H1 (cell line): Measurements from ENCODE around the gene ETNPPL. TPM values are rescaled to one million over a fixed set of nuclear protein-coding genes. Genes with fewer than 3 reads are reported as not detected.

ENCODE experiments used
- CTCF ChIA-PET: fragments of 300-600 bp; sonication (Branson Sonifier 250); formaldehyde crosslinking; loops from one replicate; lab custom pipeline; 2021; ENCODE audit not compliant: partially characterized antibody; lab: Charles Lee
- POLR2A ChIA-PET: fragments of 300-600 bp; sonication (Branson Sonifier 250); formaldehyde crosslinking; loops from one replicate; lab custom pipeline; 2021; ENCODE audit warnings: inconsistent platforms; ENCODE audit not compliant: partially characterized antibody; lab: Charles Lee
- DNase-seq, 2 experiments: peaks; one replicate each; pipeline versions ENCODE4 v3.0.0 to v3.0.0-alpha.2; 2010 to 2022; ENCODE audit warnings: low spot score in 2 of 2, low read depth in 1 of 2, mixed read lengths in 1 of 2
- FAIRE-seq: peaks from 2 replicates; lab custom pipeline; 2011; peaks lifted over from hg19 to GRCh38; lab: Jason Lieb, UNC
- H2AFZ ChIP-seq: 2 replicates; pipeline ENCODE4 v1.8.1; 2012; ENCODE audit warnings: low read length, inconsistent platforms
- H2AK5ac ChIP-seq: 2 replicates; pipeline ENCODE4 v1.6.1; 2013; ENCODE audit warnings: low read depth, low read length
- H2BK120ac ChIP-seq: replicated peaks from 2 replicates; pipeline ENCODE3; 2013; ENCODE audit warnings: low read depth, low read length, inconsistent platforms
- H2BK12ac ChIP-seq: 2 replicates; pipeline ENCODE4 v1.6.1; 2013; ENCODE audit warnings: low read depth, low read length
- H2BK15ac ChIP-seq: 2 replicates; pipeline ENCODE4 v1.6.1; 2013; ENCODE audit warnings: low read length
- H2BK20ac ChIP-seq: 2 replicates; pipeline ENCODE4 v1.6.1; 2013; ENCODE audit warnings: low read length
- H2BK5ac ChIP-seq: 2 replicates; pipeline ENCODE4 v1.6.1; 2013; ENCODE audit warnings: low read depth, low read length
- H3K14ac ChIP-seq: 2 replicates; pipeline ENCODE4 v1.6.1; 2013; ENCODE audit warnings: inconsistent platforms; ENCODE audit not compliant: insufficient read length
- H3K18ac ChIP-seq: 2 replicates; pipeline ENCODE4 v1.6.1; 2013; ENCODE audit warnings: low read length; ENCODE audit errors: extremely low read depth
- H3K23ac ChIP-seq: 2 replicates; pipeline ENCODE4 v1.6.1; 2013; ENCODE audit warnings: inconsistent platforms; ENCODE audit not compliant: insufficient read length
- H3K23me2 ChIP-seq: 2 replicates; pipeline ENCODE4 v1.6.1; 2013; ENCODE audit warnings: low read depth, low read length
- H3K27ac ChIP-seq: 2 replicates; pipeline ENCODE4 v1.6.1; 2011; ENCODE audit warnings: low read depth, low read length, inconsistent platforms
- H3K27me3 ChIP-seq, 4 experiments: replicated peaks in 1 of 4; 1 replicate in 1 of 4; 2 replicates in 3 of 4; pipeline versions ENCODE4 v1.6.1 to v1.8.1; 2011 to 2013; ENCODE audit warnings: low read length in 3 of 4, mild to moderate bottlenecking in 3 of 4, inconsistent platforms in 2 of 4, mixed read lengths in 2 of 4, moderate library complexity in 1 of 4; ENCODE audit not compliant: control insufficient read depth in 3 of 4, insufficient read depth in 3 of 4; ENCODE audit errors: extremely low read depth in 1 of 4
- H3K36me3 ChIP-seq, 4 experiments: 2 replicates each; pipeline versions ENCODE4 v1.6.1 to v1.8.1; 2011 to 2013; ENCODE audit warnings: mild to moderate bottlenecking in 4 of 4, low read length in 3 of 4, moderate library complexity in 2 of 4, control low read depth in 1 of 4, inconsistent platforms in 1 of 4; ENCODE audit not compliant: insufficient read depth in 4 of 4, control insufficient read depth in 2 of 4
- H3K4ac ChIP-seq: replicated peaks from 2 replicates; pipeline ENCODE3; 2013; ENCODE audit warnings: low read length, low read depth, mixed read lengths, inconsistent platforms; ENCODE audit not compliant: insufficient read length
- H3K4me1 ChIP-seq, 4 experiments: replicated peaks in 1 of 4; 1 replicate in 1 of 4; 2 replicates in 3 of 4; pipeline versions ENCODE4 v1.6.1 to v1.8.1; 2011 to 2013; ENCODE audit warnings: low read length in 3 of 4, inconsistent platforms in 2 of 4, mixed read lengths in 1 of 4; ENCODE audit not compliant: insufficient read depth in 4 of 4, control insufficient read depth in 3 of 4
- H3K4me2 ChIP-seq, 2 experiments: 2 replicates each; pipeline versions ENCODE4 v1.6.1 to v1.8.1; 2011 to 2013; ENCODE audit warnings: low read depth in 2 of 2, low read length in 2 of 2, control low read depth in 1 of 2, inconsistent platforms in 1 of 2, mild to moderate bottlenecking in 1 of 2; ENCODE audit not compliant: insufficient read depth in 1 of 2
- H3K4me3 ChIP-seq, 4 experiments: fragments of 200-600, 300-600 bp in 1 of 4; sonication (generic), shearing (Covaris generic), sonication (Bioruptor Twin) in 1 of 4; 2 replicates each; pipeline versions ENCODE4 v1.5.1 to v1.8.1; 2011 to 2016; ENCODE audit warnings: low read length in 4 of 4, low read depth in 3 of 4, control low read depth in 2 of 4, inconsistent platforms in 2 of 4, mild to moderate bottlenecking in 2 of 4, mixed read lengths in 1 of 4, moderate library complexity in 1 of 4; ENCODE audit not compliant: insufficient read depth in 2 of 4; ENCODE audit errors: extremely low read depth in 1 of 4
- H3K56ac ChIP-seq: replicated peaks from 2 replicates; pipeline ENCODE3; 2013; ENCODE audit warnings: low read depth, mild to moderate bottlenecking, mixed read lengths, low read length, inconsistent platforms; ENCODE audit not compliant: insufficient read length
- H3K79me1 ChIP-seq: 2 replicates; pipeline ENCODE4 v1.6.1; 2013; ENCODE audit warnings: low read depth, low read length, control low read depth
- H3K79me2 ChIP-seq, 2 experiments: 2 replicates each; pipeline versions ENCODE4 v1.6.1 to v1.8.1; 2012 to 2013; ENCODE audit warnings: low read length in 2 of 2, mild to moderate bottlenecking in 2 of 2, inconsistent platforms in 1 of 2; ENCODE audit not compliant: insufficient read depth in 2 of 2, control insufficient read depth in 1 of 2
- H3K9ac ChIP-seq, 4 experiments: replicated peaks in 1 of 4; 1 replicate in 1 of 4; 2 replicates in 3 of 4; pipeline versions ENCODE4 v1.6.1 to v1.8.1; 2011 to 2013; ENCODE audit warnings: low read depth in 3 of 4, low read length in 3 of 4, control low read depth in 2 of 4, mild to moderate bottlenecking in 2 of 4, moderate library complexity in 2 of 4, inconsistent platforms in 1 of 4; ENCODE audit errors: extremely low read depth in 1 of 4
- H3K9me3 ChIP-seq, 2 experiments: 2 replicates each; pipeline versions ENCODE4 v1.6.1 to v1.8.1; 2012 to 2013; ENCODE audit warnings: mild to moderate bottlenecking in 2 of 2, moderate library complexity in 2 of 2, control low read depth in 1 of 2, inconsistent platforms in 1 of 2, low read depth in 1 of 2, low read length in 1 of 2, mixed read lengths in 1 of 2; ENCODE audit not compliant: insufficient read depth in 2 of 2
- H4K20me1 ChIP-seq, 2 experiments: replicated peaks in 1 of 2; 2 replicates each; pipeline versions ENCODE3 to v1.8.1; 2011 to 2013; ENCODE audit warnings: inconsistent platforms in 2 of 2, low read length in 2 of 2, mild to moderate bottlenecking in 1 of 2; ENCODE audit not compliant: insufficient read depth in 2 of 2, control insufficient read depth in 1 of 2
- H4K5ac ChIP-seq: 2 replicates; pipeline ENCODE4 v1.6.1; 2013; ENCODE audit warnings: low read length, low read depth, mixed read lengths, inconsistent platforms; ENCODE audit not compliant: insufficient read length
- H4K8ac ChIP-seq: 2 replicates; pipeline ENCODE4 v1.8.0; 2013; ENCODE audit warnings: mild to moderate bottlenecking, moderate library complexity, low read length, inconsistent platforms; ENCODE audit not compliant: insufficient read depth; ENCODE audit errors: extremely low read depth
- H4K91ac ChIP-seq: replicated peaks from 2 replicates; pipeline ENCODE3; 2013; ENCODE audit warnings: low read length, mixed read lengths, inconsistent platforms; ENCODE audit not compliant: insufficient read length
- FOSL1 ChIP-seq: IDR thresholded peaks from 2 replicates; pipeline ENCODE4 v1.6.1; 2011; ENCODE audit warnings: mild to moderate bottlenecking, low read depth, low read length, moderate library complexity; ENCODE audit not compliant: insufficient read depth
- SIN3A ChIP-seq, 2 experiments: IDR thresholded peaks in 1 of 2; conservative IDR thresholded peaks in 1 of 2; 2 replicates each; pipeline ENCODE4 v1.6.1; 2011 to 2012; ENCODE audit warnings: low read length in 2 of 2, improper control_type of control experiment in 1 of 2, low read depth in 1 of 2, mild to moderate bottlenecking in 1 of 2
- SIRT6 ChIP-seq: IDR thresholded peaks from one replicate; pipeline ENCODE4 v1.7.1; 2012; ENCODE audit warnings: low read length, inconsistent platforms
- TEAD4 ChIP-seq: IDR thresholded peaks from 2 replicates; pipeline ENCODE4 v1.6.1; 2012; ENCODE audit warnings: low read depth, low read length, inconsistent platforms, mixed read lengths
- WGBS, 2 experiments: shearing (Covaris generic) in 1 of 2; methylation state at CpG; one replicate each; pipeline versions ENCODE4 v1.1.6 to v1.1.7; 2013 to 2015; ENCODE audit warnings: low lambda C conversion rate in 2 of 2, mixed read lengths in 2 of 2, inconsistent platforms in 1 of 2, low coverage in 1 of 2, missing lambda C conversion rate in 1 of 2; ENCODE audit not compliant: insufficient replicate concordance in 2 of 2, insufficient coverage in 1 of 2, insufficient read length in 1 of 2; ENCODE audit errors: extremely low coverage in 1 of 2, missing lambda C conversion rate in 1 of 2; 5-methylcytosine and 5-hydroxymethylcytosine counted together
- polyA plus RNA-seq, 7 experiments: library from polyadenylated mRNA; depleted of rRNA in 3 of 7; stranded (reverse) in 5 of 7; unstranded in 2 of 7; fragments of >200 nt in 5 of 7; fragments of 200-250 nt in 2 of 7; gene quantifications; 1 replicate in 5 of 7; 2 replicates in 1 of 7; 4 replicates in 1 of 7; pipeline versions ENCODE4 v1.2.1 to v1.2.3, GENCODE V29; 2011 to 2013; ENCODE audit warnings: missing spikeins in 2 of 7, mixed read lengths in 2 of 7
- total RNA-seq: library from RNA; stranded (reverse); fragmentation: NEBNext Ultra II Directional; extraction: Animal tissue kit (Norgen Biotek cat#: 25700); gene quantifications from 2 replicates; pipeline ENCODE4 v1.2.1, GENCODE V29; 2021

The ETNPPL gene
- total and polyA plus RNA-seq, 2 of the 8 experiments (the other 6 are each of a cell fraction or from before 2014, with no cell fraction given): 0.80 to 2.5 TPM

DNA sequence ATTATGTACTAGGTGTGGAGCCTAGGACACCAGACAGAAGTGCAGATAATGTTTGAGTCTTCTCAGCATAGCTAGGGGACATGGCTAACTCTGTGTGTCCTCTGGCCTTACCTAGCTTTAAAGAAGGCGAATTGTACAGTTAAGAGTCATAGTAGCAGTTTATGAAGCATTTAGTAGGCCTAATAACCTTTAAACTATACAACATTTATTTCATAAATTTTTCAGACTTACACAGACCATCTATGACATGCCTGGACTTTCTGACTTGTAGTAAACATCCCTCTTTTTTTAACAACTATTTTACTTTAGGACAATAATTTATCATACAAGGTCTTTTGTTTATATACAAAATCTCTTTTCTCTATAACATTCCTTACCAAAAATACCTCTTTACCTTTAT, 37.4 kb downstream of the ETNPPL start:
- Histone ChIP-seq H4K20me1 (no peaks in the 10 kb centered on the region), H2AFZ (no peak overlapping the region), H3K9me3 (peaks cover 21 to 33% of the 10 kb centered on the region in 2 experiments), H3K23me2 (no peaks in the 10 kb centered on the region), H2BK12ac (no peak overlapping the region), H3K56ac (no peak overlapping the region), H3K79me1 (no peaks in the 10 kb centered on the region), H4K8ac (no peak overlapping the region), H3K14ac (no peak overlapping the region), H3K27ac (no peak overlapping the region), H2BK120ac (no peak overlapping the region), H3K4me1 (no peaks in the 10 kb centered on the region), H3K4ac (no peak overlapping the region), H3K79me2 (no peaks in the 10 kb centered on the region), H2BK15ac (no peak overlapping the region), H3K9ac (no peak overlapping the region), H3K4me2 (no peak overlapping the region), H3K23ac (no peak overlapping the region), H2BK20ac (no peak overlapping the region), H3K36me3 (no peaks in the 10 kb centered on the region), H2BK5ac (no peak overlapping the region), H3K4me3 (no peak overlapping the region), H3K18ac (no peak overlapping the region), H3K27me3 (no peaks in the 10 kb centered on the region), H4K5ac (no peak overlapping the region), H4K91ac (no peak overlapping the region), H2AK5ac (no peak overlapping the region)
- DNase-seq (no peak), FAIRE-seq (no peak)
- ChIA-PET CTCF (no interaction called here), POLR2A (no interaction called here)
- WGBS, 2 experiments: 61% methylated on average over 1 of the region's 1 CpG; no CpG with 5 or more reads in 1 of the 2 experiments
- TF ChIP-seq FOSL1: no peak
- no peak for TF ChIP-seq SIN3A (conservative IDR thresholded peaks at IDR 0.05 in 1 of 2, IDR thresholded peaks at IDR 0.05 in 1 of 2; ENCODE audit: low read depth in 1 of 2, low read length in 2 of 2)
- no peak for TF ChIP-seq SIRT6
- TF ChIP-seq TEAD4: no peak
- TF ChIP-seq, all 59 proteins: peak for 0
